A549 (cell line): ENCODE results near the gene DKC1. TPM values are rescaled to one million over a fixed set of nuclear protein-coding genes. Genes with fewer than 3 reads are reported as not detected.
A peak's percentile ranks its signal among the peaks of the same experiment; 100 is the strongest.

Source experiments
- ATAC-seq, 2 experiments: fragments of 200-7000 bp in 1 of 2; fragments of >200 bp in 1 of 2; cut with Nextera tagmentation in 1 of 2; cut with Tn5 transposase in 1 of 2; 3 replicates each; pipeline versions ENCODE4 v1.8.0 to v1.9.1; 2018 to 2020; ENCODE audit warnings: mild to moderate bottlenecking in 1 of 2, moderate library complexity in 1 of 2
- CTCF ChIA-PET: fragments of 300-600 bp; sonication (Branson Sonifier 250); formaldehyde crosslinking; extraction: SDS; loops from one replicate; lab custom pipeline; 2021; ENCODE audit warnings: antibody characterized with exemption, inconsistent platforms; lab: Yijun Ruan, JAX
- POLR2A ChIA-PET: fragments of 350-600 bp; formaldehyde crosslinking; extraction: SDS; loops from one replicate; lab custom pipeline; 2021; ENCODE audit warnings: antibody characterized with exemption, inconsistent platforms; lab: Yijun Ruan, JAX
- DNase-seq, 2 experiments: peaks; one replicate each; pipeline versions ENCODE4 v3.0.0 to v3.0.0-alpha.2; 2011 to 2016; ENCODE audit warnings: low read depth in 1 of 2, low spot score in 1 of 2
- FAIRE-seq: peaks from 2 replicates; lab custom pipeline; 2011; peaks lifted over from hg19 to GRCh38; lab: Jason Lieb, UNC
- H3K27ac ChIP-seq, 2 experiments: fragments of >200 bp; sonication (Bioruptor Twin); formaldehyde crosslinking; 3 replicates each; pipeline ENCODE4 v1.5.1; 2016 to 2017
- H3K4me1 ChIP-seq: fragments of >200 bp; sonication (Bioruptor Twin); formaldehyde crosslinking; 3 replicates; pipeline ENCODE4 v1.6.1; 2016
- H3K4me2 ChIP-seq: fragments of >200 bp; sonication (Bioruptor Twin); formaldehyde crosslinking; 3 replicates; pipeline ENCODE4 v1.6.1; 2016
- H3K4me3 ChIP-seq: fragments of >200 bp; sonication (Bioruptor Twin); formaldehyde crosslinking; 3 replicates; pipeline ENCODE4 v1.5.1; 2016
- H3K9me3 ChIP-seq: fragments of >200 bp; sonication (Bioruptor Twin); formaldehyde crosslinking; 3 replicates; pipeline ENCODE4 v1.6.1; 2016
- CEBPB ChIP-seq, 2 experiments: fragments of >200 bp in 1 of 2; sonication (Bioruptor Twin) in 1 of 2; formaldehyde crosslinking in 1 of 2; IDR thresholded peaks; 2 replicates each; pipeline ENCODE4 v1.6.1; 2012 to 2016
- CHD2 ChIP-seq: fragments of 150-350 bp; IDR thresholded peaks from 2 replicates; pipeline ENCODE4 v1.6.1; 2014; ENCODE audit warnings: low read length; ENCODE audit not compliant: partially characterized antibody
- EHF ChIP-seq: fragments of 250-450 bp; sonication (Bioruptor Pico); IDR thresholded peaks from 2 replicates; pipeline ENCODE4 v1.5.0; 2020; ENCODE audit warnings: mild to moderate bottlenecking
- ESRRA ChIP-seq: fragments of 150-350 bp; IDR thresholded peaks from 2 replicates; pipeline ENCODE4 v1.6.1; 2014; ENCODE audit warnings: mild to moderate bottlenecking, low read length, borderline replicate concordance
- FOSL2 ChIP-seq, 2 experiments: fragments of 450-650 bp in 1 of 2; fragments of >200 bp in 1 of 2; sonication (Bioruptor Twin) in 1 of 2; formaldehyde crosslinking; IDR thresholded peaks; 2 replicates each; pipeline versions ENCODE4 v1.5.0 to v1.6.1; 2016 to 2020; ENCODE audit warnings: mild to moderate bottlenecking in 1 of 2, moderate library complexity in 1 of 2
- FOXS1 ChIP-seq: fragments of 250-450 bp; sonication (Bioruptor Pico); IDR thresholded peaks from 2 replicates; pipeline ENCODE4 v1.5.0; 2020; ENCODE audit warnings: mild to moderate bottlenecking, moderate library complexity
- HEYL ChIP-seq: fragments of 250-450 bp; sonication (Bioruptor Pico); IDR thresholded peaks from 2 replicates; pipeline ENCODE4 v1.8.0; 2021; ENCODE audit warnings: mild to moderate bottlenecking, moderate library complexity
- HOXA7 ChIP-seq: fragments of 250-450 bp; sonication (Bioruptor Pico); IDR thresholded peaks from 2 replicates; pipeline ENCODE4 v1.5.0; 2020; ENCODE audit warnings: mild to moderate bottlenecking, moderate library complexity
- HOXB13 ChIP-seq: fragments of 250-450 bp; sonication (Bioruptor Pico); IDR thresholded peaks from 2 replicates; pipeline ENCODE4 v1.5.0; 2020; ENCODE audit warnings: low read depth, mild to moderate bottlenecking, moderate library complexity
- HOXB5 ChIP-seq: fragments of 250-450 bp; sonication (Bioruptor Pico); IDR thresholded peaks from 2 replicates; pipeline ENCODE4 v1.5.0; 2020; ENCODE audit warnings: mild to moderate bottlenecking, moderate library complexity
- JUNB ChIP-seq: fragments of >200 bp; sonication (Bioruptor Twin); formaldehyde crosslinking; IDR thresholded peaks from 2 replicates; pipeline ENCODE4 v1.6.1; 2016
- MAZ ChIP-seq: fragments of 150-350 bp; IDR thresholded peaks from 2 replicates; pipeline ENCODE4 v1.6.1; 2014; ENCODE audit warnings: antibody characterized with exemption, low read depth, low read length, borderline replicate concordance
- NPAS2 ChIP-seq: fragments of 250-450 bp; sonication (Bioruptor Pico); IDR thresholded peaks from 2 replicates; pipeline ENCODE4 v1.8.0; 2022; ENCODE audit warnings: mild to moderate bottlenecking, moderate library complexity, borderline replicate concordance
- PBX3 ChIP-seq: IDR thresholded peaks from 2 replicates; pipeline ENCODE4 v1.6.1; 2012
- PHF8 ChIP-seq: fragments of 200-600 bp; sonication (generic); IDR thresholded peaks from 2 replicates; pipeline ENCODE4 v1.6.1; 2016; ENCODE audit warnings: low read depth, mild to moderate bottlenecking, antibody characterized with exemption, moderate library complexity, borderline replicate concordance
- POLR2A ChIP-seq: IDR thresholded peaks from 2 replicates; pipeline ENCODE4 v1.6.1; 2012; ENCODE audit warnings: mild to moderate bottlenecking, low read length
- RAD21 ChIP-seq, 2 experiments: fragments of >200 bp in 1 of 2; sonication (Bioruptor Twin) in 1 of 2; formaldehyde crosslinking in 1 of 2; IDR thresholded peaks in 1 of 2; conservative IDR thresholded peaks in 1 of 2; 2 replicates in 1 of 2; 3 replicates in 1 of 2; pipeline ENCODE4 v1.6.1; 2012 to 2018; ENCODE audit warnings: inconsistent platforms in 1 of 2
- SMC3 ChIP-seq: fragments of >200 bp; sonication (Bioruptor Twin); formaldehyde crosslinking; IDR thresholded peaks from 3 replicates; pipeline ENCODE4 v1.6.1; 2018; ENCODE audit warnings: inconsistent platforms
- SREBF2 ChIP-seq: fragments of 450-650 bp; IDR thresholded peaks from 2 replicates; pipeline ENCODE4 v1.6.1; 2014; ENCODE audit warnings: mild to moderate bottlenecking, moderate library complexity
- TFCP2L1 ChIP-seq: fragments of 250-450 bp; sonication (Bioruptor Pico); IDR thresholded peaks from 2 replicates; pipeline ENCODE4 v1.5.0; 2021; ENCODE audit warnings: mild to moderate bottlenecking
- ZC3H11A ChIP-seq: fragments of 450-650 bp; IDR thresholded peaks from 2 replicates; pipeline ENCODE4 v1.6.1; 2014; ENCODE audit warnings: antibody characterized with exemption, mild to moderate bottlenecking
- ZNF302 ChIP-seq: fragments of 250-450 bp; sonication (Bioruptor Pico); IDR thresholded peaks from 2 replicates; pipeline ENCODE4 v1.9.0; 2021; ENCODE audit warnings: inconsistent platforms, mild to moderate bottlenecking, moderate library complexity
- ZSCAN20 ChIP-seq: fragments of 250-450 bp; sonication (Bioruptor Pico); IDR thresholded peaks from 2 replicates; pipeline ENCODE4 v1.8.0; 2022; ENCODE audit warnings: mild to moderate bottlenecking, moderate library complexity
- WGBS: methylation state at CpG from one replicate; pipeline ENCODE4 v1.1.6; 2017; ENCODE audit errors: missing lambda C conversion rate; 5-methylcytosine and 5-hydroxymethylcytosine counted together
- polyA plus RNA-seq, 4 experiments: library from polyadenylated mRNA; depleted of rRNA in 3 of 4; stranded (reverse); fragments of >200 nt; fragmentation: RNase III in 1 of 4; extraction: RNeasy Plus Mini Kit Qiagen cat#74134 plus additional on column Dnase treatment in 1 of 4; gene quantifications; 2 replicates in 3 of 4; 3 replicates in 1 of 4; pipeline ENCODE4 v1.2.3, GENCODE V29; 2011 to 2017
- TF ChIP-seq, protein P1 (sequence below): fragments of >200 bp; sonication (Bioruptor Twin); formaldehyde crosslinking; IDR thresholded peaks from 2 replicates; pipeline ENCODE4 v1.6.1; 2016
- TF ChIP-seq, protein P2 (sequence below): fragments of >200 bp; sonication (Bioruptor Twin); formaldehyde crosslinking; IDR thresholded peaks from 3 replicates; pipeline ENCODE4 v1.6.1; 2016
- TF ChIP-seq, protein P3 (sequence below): fragments of 150-350 bp; IDR thresholded peaks from 2 replicates; pipeline ENCODE4 v1.6.1; 2014; ENCODE audit warnings: low read depth, mild to moderate bottlenecking, low read length
- TF ChIP-seq, protein P4 (sequence below): fragments of 250-450 bp; sonication (Bioruptor Pico); IDR thresholded peaks from 2 replicates; pipeline ENCODE4 v1.5.0; 2020; ENCODE audit warnings: low read depth, mild to moderate bottlenecking, moderate library complexity

DKC1 gene
- polyA plus RNA-seq, 2 of the 4 experiments (the other 2 are of a cell fraction) = 166 to 209 TPM

- TF ChIP-seq ZNF302 (CRISPR knock-in tag) = no peak
- no peak for TF ChIP-seq HEYL
- no peak for TF ChIP-seq JUNB
- TF ChIP-seq CEBPB (IDR thresholded peaks at IDR 0.05) = no peak
- ChIA-PET CTCF (interaction anchor here (2.6 kb wide), 1 partner anchor 20 kb away, joined by 20 read pairs; the partner anchor contains the start of gene GAB3), POLR2A (no interaction called here)
- Histone ChIP-seq H3K9me3 (no peaks in the 10 kb centered on the region), H3K4me3 (no peak overlapping the region), H3K4me1 (peaks cover 43% of the 10 kb centered on the region), H3K27ac (no peak overlapping the region), H3K4me2 (no peak overlapping the region)
- WGBS = 78% methylated on average over 3 of the region's 3 CpGs
- ATAC-seq = no peak
- no peak for FAIRE-seq
- no peak for DNase-seq
Measured at GRCh38 chrX:154729439-154729838, 33.2 kb upstream of the DKC1 start.

DNA sequence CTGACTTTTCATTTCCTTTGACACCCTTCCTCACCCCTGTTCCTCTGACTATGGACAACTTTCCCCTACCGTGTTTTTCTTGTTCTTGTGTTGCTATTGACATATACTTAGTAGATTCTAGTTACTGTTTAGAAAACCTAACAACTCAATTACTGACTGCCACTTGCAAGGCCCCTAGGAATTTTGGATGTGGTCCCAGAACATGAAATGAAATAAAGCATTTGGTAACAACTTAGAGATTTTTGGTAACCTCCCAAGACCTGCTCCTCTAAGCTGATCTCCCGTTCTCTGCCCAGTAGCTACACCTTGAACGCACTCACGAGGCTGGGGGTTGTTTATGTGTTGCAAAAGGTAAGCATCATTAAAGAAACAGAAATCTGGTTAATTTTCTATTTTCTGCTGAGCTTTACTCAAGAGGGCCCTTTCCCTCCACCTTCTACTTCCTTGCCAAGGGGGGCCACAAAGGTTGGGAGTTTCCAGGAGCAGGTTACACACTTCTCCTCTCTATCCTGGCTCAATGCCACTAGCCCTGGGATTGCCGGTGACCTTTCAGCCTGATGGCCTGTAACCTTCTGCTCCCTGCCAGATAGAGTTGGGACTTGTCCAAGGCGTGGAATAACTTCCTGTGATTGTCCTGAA lies 32.3 kb upstream of the DKC1 start:
- Histone ChIP-seq H3K27ac (peak overlapping the region in 1 of 2 experiments; percentile 38; a peak in 1 of 6 replicates), H3K9me3 (no peaks in the 10 kb centered on the region), H3K4me1 (peaks cover 52% of the 10 kb centered on the region), H3K4me2 (peak overlapping the region; percentile 35), H3K4me3 (no peak overlapping the region)
- FAIRE-seq (no peak), DNase-seq (no peak), ATAC-seq (no peak)
- CTCF ChIA-PET = interaction anchor here (2.6 kb wide), 1 partner anchor 19 kb away, joined by 20 read pairs; the partner anchor contains the start of gene GAB3
- no peak for TF ChIP-seq EHF (CRISPR knock-in tag)
- TF ChIP-seq, protein P1, sequence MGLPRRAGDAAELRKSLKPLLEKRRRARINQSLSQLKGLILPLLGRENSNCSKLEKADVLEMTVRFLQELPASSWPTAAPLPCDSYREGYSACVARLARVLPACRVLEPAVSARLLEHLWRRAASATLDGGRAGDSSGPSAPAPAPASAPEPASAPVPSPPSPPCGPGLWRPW = no peak
- TF ChIP-seq SMC3 = no peak
- TF ChIP-seq MAZ = no peak
- no peak for TF ChIP-seq HOXB13 (CRISPR knock-in tag)
- POLR2A ChIA-PET = no interaction called here
- 32% methylated on average over 6 of the region's 6 CpGs for WGBS

- peak overlapping the region; percentile 35; the same call in 1 of the 3 replicates for H3K4me2 ChIP-seq
- 92% methylated on average over 5 of the region's 5 CpGs for WGBS
- DNase-seq (no peak), ATAC-seq (no peak), FAIRE-seq (no peak)
- TF ChIP-seq PHF8 = no peak
- no peak for TF ChIP-seq FOSL2 (IDR thresholded peaks at IDR 0.05)
- TF ChIP-seq FOSL2 (CRISPR knock-in tag; IDR thresholded peaks at IDR 0.05) = no peak
- TF ChIP-seq, protein P2, sequence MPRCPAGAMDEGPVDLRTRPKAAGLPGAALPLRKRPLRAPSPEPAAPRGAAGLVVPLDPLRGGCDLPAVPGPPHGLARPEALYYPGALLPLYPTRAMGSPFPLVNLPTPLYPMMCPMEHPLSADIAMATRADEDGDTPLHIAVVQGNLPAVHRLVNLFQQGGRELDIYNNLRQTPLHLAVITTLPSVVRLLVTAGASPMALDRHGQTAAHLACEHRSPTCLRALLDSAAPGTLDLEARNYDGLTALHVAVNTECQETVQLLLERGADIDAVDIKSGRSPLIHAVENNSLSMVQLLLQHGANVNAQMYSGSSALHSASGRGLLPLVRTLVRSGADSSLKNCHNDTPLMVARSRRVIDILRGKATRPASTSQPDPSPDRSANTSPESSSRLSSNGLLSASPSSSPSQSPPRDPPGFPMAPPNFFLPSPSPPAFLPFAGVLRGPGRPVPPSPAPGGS = no peak
- TF ChIP-seq JUNB = no peak
- TF ChIP-seq TFCP2L1 (CRISPR knock-in tag) = no peak
- TF ChIP-seq ZC3H11A = no peak
- TF ChIP-seq ZSCAN20 (CRISPR knock-in tag) = no peak
- TF ChIP-seq POLR2A = no peak
- no peak for TF ChIP-seq RAD21 (conservative IDR thresholded peaks at IDR 0.05 in 1 of 2, IDR thresholded peaks at IDR 0.05 in 1 of 2)
- TF ChIP-seq ESRRA = no peak
- TF ChIP-seq, protein P3, sequence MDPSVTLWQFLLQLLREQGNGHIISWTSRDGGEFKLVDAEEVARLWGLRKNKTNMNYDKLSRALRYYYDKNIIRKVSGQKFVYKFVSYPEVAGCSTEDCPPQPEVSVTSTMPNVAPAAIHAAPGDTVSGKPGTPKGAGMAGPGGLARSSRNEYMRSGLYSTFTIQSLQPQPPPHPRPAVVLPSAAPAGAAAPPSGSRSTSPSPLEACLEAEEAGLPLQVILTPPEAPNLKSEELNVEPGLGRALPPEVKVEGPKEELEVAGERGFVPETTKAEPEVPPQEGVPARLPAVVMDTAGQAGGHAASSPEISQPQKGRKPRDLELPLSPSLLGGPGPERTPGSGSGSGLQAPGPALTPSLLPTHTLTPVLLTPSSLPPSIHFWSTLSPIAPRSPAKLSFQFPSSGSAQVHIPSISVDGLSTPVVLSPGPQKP = no peak
- TF ChIP-seq SREBF2 = no peak
- no peak for TF ChIP-seq HOXB5 (CRISPR knock-in tag)
- no peak for TF ChIP-seq CHD2
- no peak for TF ChIP-seq HOXA7 (CRISPR knock-in tag)
- TF ChIP-seq, protein P4, sequence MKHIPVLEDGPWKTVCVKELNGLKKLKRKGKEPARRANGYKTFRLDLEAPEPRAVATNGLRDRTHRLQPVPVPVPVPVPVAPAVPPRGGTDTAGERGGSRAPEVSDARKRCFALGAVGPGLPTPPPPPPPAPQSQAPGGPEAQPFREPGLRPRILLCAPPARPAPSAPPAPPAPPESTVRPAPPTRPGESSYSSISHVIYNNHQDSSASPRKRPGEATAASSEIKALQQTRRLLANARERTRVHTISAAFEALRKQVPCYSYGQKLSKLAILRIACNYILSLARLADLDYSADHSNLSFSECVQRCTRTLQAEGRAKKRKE (CRISPR knock-in tag) = no peak
- TF ChIP-seq PBX3 = no peak
- no peak for TF ChIP-seq NPAS2
- TF ChIP-seq FOXS1 (CRISPR knock-in tag) = no peak
- peak overlapping the region in 1 of 2 experiments; percentile 1; a peak in 2 of 6 replicates for H3K27ac ChIP-seq
- CTCF ChIA-PET = interaction anchor here (1.3 to 2.6 kb wide), 2 partner anchors 18 to 19 kb away, joined by 12 to 20 read pairs; partner anchors contain the start of gene GAB3
- peaks cover 61% of the 10 kb centered on the region for H3K4me1 ChIP-seq
- H3K9me3 ChIP-seq = no peaks in the 10 kb centered on the region
- POLR2A ChIA-PET = no interaction called here
- H3K4me3 ChIP-seq = no peak overlapping the region
Measured at GRCh38 chrX:154731184-154731583, 31.5 kb upstream of the DKC1 start.
